HG03108 (cell line): Measurements from ENCODE around the gene VWA8.
"Not testable (repeated sequence)": the region's sequence is repeated elsewhere in the genome, so short reads cannot be mapped to it uniquely, and the experiment has no call there.

Experiments used
- ATAC-seq: cut with Tn5 transposase; IDR thresholded peaks from one replicate; pipeline ENCODE4 v1.9.1; 2021; ENCODE audit warnings: moderate library complexity; ENCODE audit not compliant: unreplicated experiment

VWA8 gene

GRCh38 chr13:41542281-41542680 lies 418.6 kb downstream of the VWA8 start:
- ATAC-seq, result no peak

GRCh38 chr13:41541142-41541938 lies 419.6 kb downstream of the VWA8 start:
- ATAC-seq, result no peak

- not testable (repeated sequence) for ATAC-seq
Measured at GRCh38 chr13:41540240-41540639, 420.7 kb downstream of the VWA8 start.

GRCh38 chr13:41533266-41534052 lies 427.4 kb downstream of the VWA8 start:
- no peak for ATAC-seq

GRCh38 chr13:41528021-41528420 lies 432.9 kb downstream of the VWA8 start:
- no peak for ATAC-seq

GRCh38 chr13:41520660-41521630 lies 440.0 kb downstream of the VWA8 start:
- no peak for ATAC-seq

- no peak for ATAC-seq
Measured at GRCh38 chr13:41520016-41520659, 440.8 kb downstream of the VWA8 start.
